Hepatocyte (in vitro differentiated cells): ENCODE measurements around the gene TSPAN8.

ENCODE experiments used
- CTCF ChIP-seq: fragments of 200-600 bp; sonication (generic); IDR thresholded peaks from 2 replicates; pipeline ENCODE4 v1.5.1; 2016; ENCODE audit warnings: antibody characterized with exemption, mild to moderate bottlenecking; ENCODE audit not compliant: poor library complexity
- EZH2 ChIP-seq: fragments of 200-600 bp; sonication (generic); IDR thresholded peaks from 2 replicates; pipeline ENCODE4 v1.6.1; 2016; ENCODE audit warnings: antibody characterized with exemption, mild to moderate bottlenecking, borderline replicate concordance
- EZH2phosphoT487 ChIP-seq: fragments of 200-600 bp; sonication (generic); IDR thresholded peaks from one replicate; pipeline ENCODE4 v1.6.1; 2018; ENCODE audit warnings: antibody characterized with exemption, mild to moderate bottlenecking, low read depth, moderate library complexity; ENCODE audit not compliant: unreplicated experiment, severe bottlenecking

- TF ChIP-seq CTCF: no peak
- no peak for TF ChIP-seq EZH2
- no peak for TF ChIP-seq EZH2phosphoT487
These were observed 25.2 kb upstream of the TSPAN8 start for GRCh38 chr12:71183018-71183417.
